HL-60/S4 treated with phorbol 12-myristate 13-acetate at 8.2 ng/mL for 4 days and 3 days (cell line): Measurements from ENCODE around the gene MRPS18C.

Experiments used
- in situ Hi-C: fragments of 300-500 bp; cut with MboI; formaldehyde crosslinking; loops from 2 replicates; pipeline ENCODE4 v1.15.0; 2022; ENCODE audit warnings: low sequenced_read_pairs

The MRPS18C gene

DNA sequence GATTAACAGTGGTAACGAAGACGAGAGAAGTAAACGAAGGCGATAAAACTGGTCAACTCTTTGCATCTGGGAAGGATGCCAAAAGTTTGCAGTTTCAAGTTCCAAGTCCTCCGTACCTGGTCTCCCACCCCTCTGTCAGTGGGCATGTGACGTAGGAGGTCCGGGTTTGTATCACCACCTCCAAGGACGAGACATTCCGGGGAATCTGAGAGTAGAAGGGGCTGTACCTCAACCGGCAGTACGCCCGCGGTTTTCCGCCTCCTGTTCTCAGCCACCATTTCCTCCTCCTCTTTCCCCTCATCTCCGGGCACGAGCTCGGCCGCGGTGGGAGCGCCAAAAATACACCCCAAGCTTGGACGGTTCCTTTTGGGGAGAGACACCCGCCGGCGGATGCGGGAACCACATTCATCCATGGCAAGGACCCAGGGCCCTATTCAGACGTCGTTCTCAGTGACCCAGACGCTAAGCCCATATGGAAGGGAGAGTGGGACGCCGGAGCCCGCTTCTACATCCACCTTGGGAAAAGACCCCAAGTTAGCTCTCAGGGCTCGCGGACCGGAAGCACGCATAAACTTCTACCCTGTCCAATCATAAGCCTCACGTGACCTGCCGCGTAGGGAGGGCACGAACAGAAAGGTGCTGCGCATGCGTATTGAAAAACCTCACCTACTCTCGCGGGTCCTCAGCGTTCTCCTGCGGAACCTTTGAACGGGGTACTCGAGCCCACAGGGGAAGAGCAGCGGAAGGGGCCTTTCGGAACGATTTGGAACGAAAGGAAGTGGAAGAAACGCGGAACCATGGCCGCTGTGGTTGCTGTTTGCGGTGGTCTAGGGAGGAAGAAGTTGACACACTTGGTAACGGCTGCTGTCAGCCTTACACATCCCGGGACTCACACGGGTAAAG lies at the start of gene MRPS18C, which contains the start of gene HELQ:
Gene MRPS18C (plus strand): TSS at position 778 of the 903 bp plus-strand sequence. CDS start 20 bp downstream, at position 798.
Gene HELQ (minus strand): TSS at position 543 of the 903 bp plus-strand sequence. CDS start 130 bp downstream, at position 413.
- in situ Hi-C loops, result no loop called here

DNA sequence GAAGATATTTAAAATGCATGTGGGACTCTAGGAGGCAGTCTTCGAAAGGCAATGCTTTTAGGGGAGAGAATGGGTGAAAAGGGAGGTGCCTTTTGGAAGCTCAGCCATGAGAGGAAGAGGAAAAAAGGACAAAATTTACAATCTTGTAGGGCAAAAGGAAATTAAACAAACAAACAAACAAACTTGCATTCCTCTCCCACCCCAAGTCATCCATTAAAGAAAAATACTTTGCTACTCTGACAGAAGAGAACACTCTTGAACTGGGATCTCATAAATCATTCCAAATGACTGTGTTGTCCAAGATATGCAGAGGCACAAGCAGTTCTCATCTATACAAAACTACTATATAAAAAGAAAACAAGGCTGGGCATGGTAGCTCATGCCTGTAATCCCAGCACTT lies 47.0 kb upstream of the MRPS18C start:
- in situ Hi-C loops, result no loop called here

DNA sequence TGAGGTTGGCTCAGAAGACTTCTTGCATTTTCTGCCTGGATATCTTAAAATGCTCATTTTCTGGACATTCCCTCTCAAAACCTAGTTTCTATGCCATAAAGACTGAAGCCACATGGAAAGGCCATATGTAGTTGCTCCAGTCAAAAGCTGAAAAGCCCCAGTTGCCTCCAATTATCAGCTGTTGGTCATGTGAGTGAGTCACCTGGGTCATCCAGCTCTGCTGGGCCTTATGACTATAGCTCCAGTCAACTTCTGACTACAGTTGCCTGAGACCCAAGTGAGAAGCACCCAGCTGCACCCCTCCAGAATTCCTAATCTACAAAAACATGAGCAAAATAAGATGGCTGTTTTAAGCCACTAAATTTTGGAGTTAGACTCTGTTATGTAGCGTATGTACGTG lies 42.2 kb upstream of the MRPS18C start:
- in situ Hi-C loops, result no loop called here

DNA sequence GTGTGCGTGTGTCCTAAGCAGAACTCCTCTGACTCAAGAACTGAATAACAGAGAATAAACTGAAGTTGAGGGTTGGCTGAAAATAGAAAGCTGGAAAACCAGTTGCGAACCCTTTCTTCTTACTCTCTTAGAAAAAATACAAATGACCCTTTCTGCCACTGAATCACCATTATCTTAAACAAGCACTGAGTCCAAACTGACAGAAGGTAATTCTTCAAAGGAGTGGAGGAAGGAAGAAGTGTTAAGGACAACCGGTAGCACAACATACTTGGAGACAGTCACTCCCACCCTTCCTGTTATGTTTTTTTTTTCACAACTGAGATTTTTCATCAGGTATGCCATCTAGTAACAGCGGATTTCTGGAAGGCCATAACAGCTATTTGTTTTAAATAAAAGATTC lies 38.3 kb upstream of the MRPS18C start:
- in situ Hi-C loops, result no loop called here

DNA sequence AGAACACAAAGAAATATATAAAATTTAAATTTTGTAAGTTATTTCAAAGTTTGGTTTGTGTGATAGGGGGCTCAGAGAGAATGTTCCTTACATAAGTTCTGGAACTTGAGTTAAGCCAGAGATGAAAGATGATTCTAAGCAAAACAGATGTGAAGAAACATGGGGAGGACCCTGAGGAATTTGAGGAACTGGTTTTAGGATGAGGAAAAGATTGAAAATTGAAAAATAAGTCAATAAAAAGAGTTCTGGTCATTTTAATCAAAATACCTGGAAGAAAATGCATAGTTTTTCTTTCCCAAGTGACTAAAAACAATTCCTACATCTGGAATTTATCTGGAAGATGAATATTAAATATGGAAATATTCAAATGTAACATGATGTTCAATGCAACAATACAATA lies 37.6 kb upstream of the MRPS18C start:
- in situ Hi-C loops, result no loop called here

DNA sequence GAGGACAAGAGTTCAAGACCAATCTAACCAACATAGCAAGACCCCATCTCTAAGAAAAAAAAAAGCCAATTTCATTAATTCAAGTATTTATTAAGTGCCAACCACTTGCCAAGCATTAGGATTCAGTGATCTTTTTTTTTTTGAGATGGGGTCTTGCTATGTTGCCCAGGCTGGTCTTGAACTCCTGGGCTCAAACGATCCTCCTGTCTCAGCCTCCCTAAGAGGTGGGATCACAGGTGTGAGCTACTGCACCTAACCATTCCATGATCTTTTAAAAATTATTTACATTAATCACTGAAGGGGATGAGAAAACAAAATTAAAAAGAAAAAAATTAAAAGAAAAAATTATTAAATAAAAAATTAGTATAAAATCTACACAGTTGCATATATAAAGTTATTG lies 24.7 kb upstream of the MRPS18C start:
- in situ Hi-C loops, result no loop called here

DNA sequence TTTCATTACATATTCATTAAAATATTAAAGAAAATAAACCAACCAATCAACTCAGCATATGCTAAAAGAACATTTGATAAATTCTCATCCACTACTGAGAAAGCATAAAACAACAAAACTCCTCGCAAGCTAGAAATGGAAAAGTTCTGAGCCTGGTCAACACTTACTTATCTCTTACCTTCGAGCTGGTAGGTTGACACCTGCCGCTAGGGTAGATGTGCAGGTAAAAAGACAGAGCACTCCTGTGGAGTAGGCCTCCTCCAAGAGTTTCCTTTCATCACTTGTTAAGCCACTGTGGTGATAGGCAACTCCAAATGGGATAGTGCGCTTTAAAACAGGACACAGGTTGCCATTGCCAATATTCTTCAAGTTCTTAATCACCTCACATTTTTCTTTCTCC lies 19.2 kb upstream of the MRPS18C start:
- in situ Hi-C loops, result no loop called here

DNA sequence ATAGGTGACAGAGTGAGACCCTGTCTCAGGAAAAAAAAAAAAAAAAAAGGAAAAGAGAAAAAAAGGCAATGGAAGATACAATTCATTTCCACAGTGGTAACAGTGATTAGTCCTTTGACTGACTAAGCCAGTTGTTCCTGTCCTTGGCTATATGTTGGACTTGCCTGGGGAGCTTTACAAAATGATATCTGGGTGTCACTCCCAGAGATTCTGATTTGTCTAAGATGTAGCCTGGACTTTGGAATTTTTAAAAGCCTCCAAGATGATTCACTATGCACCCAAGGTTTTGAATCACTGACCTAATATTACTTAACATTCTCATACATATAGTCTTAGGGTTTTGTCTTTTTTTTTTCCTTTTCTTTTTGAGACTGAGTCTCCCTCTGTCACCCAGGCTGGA lies 17.1 kb upstream of the MRPS18C start:
- in situ Hi-C loops, result no loop called here

DNA sequence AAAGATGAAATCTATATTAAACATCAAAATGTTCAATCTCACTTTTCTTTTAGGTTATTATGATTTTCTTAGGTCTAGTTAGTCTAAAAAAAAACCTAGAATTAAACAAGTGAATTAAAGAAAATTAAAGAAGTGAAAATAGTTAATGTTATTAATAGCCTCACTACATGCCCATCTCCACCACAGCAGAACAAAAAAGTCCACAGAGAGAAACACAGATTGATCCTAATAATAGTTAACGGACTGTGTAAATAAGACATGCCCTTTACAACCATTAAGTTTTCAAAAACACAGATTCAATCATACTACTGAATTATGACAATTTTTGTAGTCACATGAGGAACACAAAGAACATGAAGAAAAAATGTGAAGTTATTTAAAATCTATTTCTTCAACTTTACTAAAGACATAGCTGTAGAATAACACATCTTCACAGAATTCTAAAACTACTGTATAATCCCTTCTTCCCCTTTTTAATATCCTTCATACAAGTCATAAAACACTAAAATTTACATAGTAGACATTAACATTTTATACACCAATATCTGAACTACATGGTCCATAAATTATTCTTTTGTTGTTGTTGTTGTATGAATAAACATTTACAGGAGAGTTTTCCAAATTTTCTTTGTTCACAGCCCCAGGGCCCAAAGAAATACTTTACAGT lies 15.6 kb upstream of the MRPS18C start:
- in situ Hi-C loops, result no loop called here

DNA sequence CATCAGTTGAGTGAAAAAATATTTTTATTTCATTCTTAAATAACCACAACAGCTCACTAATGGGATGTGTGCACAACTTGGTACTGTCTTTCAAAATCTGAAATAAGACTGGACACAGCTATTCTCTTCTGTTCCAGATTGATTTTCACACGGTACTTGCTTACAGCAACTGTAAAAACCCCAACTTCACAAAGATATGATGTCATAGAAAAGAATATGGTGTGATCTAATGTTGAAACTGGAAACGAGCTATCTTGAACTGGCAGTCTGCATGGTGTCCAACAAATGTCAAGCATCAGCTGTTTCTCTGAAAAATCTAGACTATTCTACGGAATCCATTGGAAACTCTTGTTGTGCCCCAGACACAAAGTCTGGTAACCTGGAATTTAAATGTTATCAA lies 15.0 kb upstream of the MRPS18C start:
- in situ Hi-C loops, result no loop called here

DNA sequence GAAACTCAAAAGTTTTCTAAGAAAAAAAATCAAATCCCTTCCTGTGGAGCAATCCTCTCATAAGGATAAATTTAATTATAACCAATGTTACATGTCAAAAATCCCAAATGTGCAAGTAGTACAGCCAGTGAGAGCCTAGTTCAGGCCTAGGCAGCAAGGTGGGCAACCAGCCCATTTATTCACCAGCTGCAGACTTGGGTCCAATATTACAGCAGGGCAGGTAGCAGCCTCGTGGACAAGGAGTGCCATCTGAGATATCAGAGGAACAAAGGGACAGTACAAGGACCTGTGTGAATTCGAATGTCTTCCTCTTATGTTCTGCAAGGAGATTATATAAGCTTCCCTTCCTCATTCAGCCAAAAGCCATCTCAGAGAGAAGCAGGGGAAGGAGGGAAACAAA lies 6.8 kb upstream of the MRPS18C start:
- in situ Hi-C loops, result no loop called here

DNA sequence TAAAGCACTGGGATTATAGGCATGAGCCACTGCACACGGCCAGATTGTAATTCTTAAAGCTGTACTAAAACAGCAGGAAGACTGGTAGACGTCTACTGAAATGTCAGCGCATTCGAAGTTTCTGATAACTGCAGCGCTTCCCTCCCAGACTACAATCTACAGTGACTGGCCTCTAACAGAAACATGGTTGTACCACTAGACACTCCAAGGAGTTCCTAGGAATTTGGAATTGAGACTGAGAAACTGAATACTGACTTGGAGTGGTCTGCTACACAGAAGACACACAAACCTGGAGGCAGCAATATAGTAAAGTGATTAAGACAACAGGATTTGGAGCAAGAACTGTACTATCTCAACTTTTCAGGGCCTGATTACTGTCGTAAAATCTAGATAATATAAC lies 1.2 kb upstream of the MRPS18C start:
- in situ Hi-C loops, result no loop called here

DNA sequence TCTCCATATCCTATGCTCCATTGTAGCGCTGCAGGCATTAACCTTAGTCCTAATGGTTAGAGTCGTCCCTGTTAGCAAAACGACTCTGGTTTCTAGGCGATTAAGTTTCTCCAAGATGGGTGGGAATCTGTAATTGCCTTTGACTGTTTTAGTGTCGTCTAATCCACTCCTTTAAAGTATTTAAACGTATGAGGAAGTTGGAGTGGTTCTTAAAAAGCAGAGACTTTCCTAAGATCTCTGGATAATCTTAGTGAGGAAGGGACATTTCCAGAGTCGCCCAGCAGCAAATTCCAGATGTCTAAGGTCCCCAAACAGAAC lies 285 bp downstream of the MRPS18C start:
- in situ Hi-C loops, result no loop called here

DNA sequence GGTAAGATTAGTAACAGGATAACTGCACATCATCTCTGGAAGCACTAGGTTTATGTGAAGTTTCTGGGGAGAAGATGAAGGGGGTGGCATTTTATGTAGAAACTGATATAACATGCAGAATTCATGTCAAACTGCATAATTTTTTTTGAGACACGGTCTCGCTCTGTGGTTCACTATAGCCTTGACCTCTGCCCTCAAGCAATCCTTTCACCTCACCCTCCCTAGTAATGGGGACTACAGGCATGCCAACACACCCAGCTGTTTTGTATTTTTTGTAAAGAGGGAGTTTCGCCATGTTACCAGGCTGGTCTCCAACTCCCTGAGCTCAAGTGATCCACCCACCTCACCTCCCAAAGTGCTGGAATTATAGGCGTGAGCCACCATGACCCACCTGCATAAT lies 17.6 kb downstream of the MRPS18C start:
- in situ Hi-C loops, result no loop called here

DNA sequence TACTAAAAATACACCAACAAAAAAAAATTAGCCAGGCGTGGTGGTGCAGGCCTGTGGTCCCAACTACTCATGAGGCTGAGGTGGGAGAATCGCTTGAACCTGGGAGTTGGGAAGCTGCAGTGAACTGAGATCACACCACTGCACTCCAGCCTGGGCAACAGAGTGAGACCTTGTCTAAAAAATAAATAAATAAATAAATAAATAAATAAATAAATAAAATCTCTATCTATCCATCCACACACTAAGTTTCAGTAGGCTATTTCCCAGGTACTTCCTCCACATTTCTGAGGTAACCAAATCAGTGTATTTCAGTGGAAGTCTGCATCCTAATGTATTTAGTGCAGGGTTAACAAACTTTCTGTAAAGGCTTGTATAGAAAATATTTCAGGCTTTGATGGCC lies 18.1 kb downstream of the MRPS18C start:
- in situ Hi-C loops, result no loop called here

DNA sequence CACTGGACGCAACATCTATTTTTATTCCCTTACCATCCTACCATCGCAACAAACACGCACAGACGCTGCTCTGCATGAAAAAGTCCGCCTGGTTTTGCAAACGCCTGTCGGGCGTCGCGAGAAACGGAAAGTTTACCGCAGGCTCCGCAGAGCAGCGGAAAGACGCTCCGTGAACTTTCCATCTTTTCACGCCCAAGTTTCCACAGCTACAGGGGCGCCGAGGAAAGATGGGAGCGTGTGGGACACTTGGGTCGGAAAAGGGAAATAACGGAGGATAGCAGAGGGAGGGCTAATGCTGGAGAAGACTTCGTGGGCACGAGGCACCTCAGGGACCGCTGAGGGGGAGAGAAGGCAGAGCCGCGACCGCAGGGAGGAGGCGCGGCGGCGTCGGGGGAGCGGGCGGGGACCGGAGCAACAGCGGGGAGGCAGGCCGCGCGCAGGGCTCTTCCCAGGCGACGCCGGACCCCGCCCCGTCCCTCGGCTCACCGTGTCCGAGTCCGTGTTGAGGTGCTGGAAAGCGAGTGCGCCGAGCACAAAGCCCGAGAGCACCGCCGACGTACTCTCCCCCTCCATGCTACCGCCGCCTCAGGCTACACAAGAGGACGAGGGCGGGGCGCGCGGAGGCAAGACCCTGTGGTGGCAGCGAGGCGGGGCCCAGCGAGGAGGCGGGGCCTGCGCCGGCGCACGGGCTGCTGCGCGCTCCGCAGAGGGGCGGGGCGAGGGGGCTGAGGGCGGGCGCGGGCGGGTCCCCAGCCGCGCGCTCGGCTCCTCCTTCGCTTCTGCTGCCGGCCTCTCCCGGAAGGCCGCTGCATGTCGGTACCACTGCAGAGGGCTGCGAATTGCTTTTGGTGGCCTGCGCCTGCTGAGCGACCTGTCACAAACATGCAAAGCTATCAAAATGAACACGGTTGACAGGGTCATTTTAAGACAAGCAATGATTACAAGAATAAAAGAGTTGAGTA lies 28.9 kb downstream of the MRPS18C start, which contains the start of gene ABRAXAS1:
Gene ABRAXAS1 (minus strand): TSS at position 601 of the 962 bp plus-strand sequence. CDS start 28 bp downstream, at position 573.
- in situ Hi-C loops, result no loop called here

DNA sequence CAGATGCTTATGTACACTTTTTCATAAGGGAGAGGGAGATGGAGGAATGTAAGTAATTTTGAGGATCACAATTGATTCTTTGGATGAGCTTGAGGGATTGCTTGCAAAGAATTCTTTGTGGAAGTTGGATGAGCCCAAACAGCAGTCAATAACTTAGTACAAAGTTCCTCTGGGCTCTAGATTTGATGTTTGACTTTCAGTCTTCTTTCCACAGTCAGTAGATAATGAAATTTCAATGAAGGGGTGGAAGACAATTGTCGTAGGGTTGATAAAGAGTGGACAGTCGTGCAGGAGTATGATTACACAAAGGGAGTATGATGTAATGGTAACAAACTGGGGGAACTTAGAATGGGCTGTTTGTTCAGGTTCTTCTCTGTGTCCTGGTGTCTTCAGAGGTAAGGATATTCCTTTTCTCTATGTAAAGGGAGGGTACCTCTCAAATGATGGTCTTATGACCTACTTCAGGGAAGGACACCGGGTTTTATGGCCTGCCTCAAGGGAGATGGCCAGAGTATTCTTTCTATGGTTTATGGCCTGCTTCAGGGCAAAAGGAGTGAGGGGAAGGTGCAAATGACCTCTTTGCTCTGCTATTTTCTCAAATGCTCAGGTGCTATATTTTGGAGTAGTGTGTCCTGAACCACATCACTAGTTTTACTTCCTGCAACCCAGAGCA lies 30.7 kb downstream of the MRPS18C start:
- in situ Hi-C loops, result no loop called here

DNA sequence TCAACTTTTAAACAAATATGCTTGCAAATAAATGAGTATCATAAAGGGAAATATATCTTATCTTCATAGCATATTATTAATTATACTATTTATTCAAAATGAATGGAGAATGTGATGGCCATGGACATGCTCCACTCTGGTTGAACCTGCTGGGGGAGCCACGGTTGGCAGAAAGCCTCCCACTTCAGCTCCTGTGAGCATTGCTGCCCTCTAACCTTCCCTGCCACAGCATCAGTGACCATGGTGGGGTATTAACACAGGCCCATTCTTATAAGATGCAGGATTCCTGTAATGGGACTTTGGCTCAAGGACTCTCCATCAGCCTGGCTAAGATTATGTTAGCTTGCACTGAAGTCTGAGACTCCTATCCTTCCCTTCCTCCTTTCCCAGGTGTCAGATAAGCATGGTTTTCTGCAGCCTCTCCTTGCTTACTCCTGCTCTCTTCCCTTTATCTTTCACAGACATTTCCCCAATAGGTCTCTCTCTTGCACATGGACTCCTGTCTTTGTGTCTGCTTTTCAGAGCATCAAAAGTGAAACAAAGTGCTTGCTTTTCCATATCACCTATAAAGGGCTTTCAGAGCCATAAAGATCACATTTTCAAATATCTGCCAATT lies 34.0 kb downstream of the MRPS18C start:
- in situ Hi-C loops, result no loop called here

DNA sequence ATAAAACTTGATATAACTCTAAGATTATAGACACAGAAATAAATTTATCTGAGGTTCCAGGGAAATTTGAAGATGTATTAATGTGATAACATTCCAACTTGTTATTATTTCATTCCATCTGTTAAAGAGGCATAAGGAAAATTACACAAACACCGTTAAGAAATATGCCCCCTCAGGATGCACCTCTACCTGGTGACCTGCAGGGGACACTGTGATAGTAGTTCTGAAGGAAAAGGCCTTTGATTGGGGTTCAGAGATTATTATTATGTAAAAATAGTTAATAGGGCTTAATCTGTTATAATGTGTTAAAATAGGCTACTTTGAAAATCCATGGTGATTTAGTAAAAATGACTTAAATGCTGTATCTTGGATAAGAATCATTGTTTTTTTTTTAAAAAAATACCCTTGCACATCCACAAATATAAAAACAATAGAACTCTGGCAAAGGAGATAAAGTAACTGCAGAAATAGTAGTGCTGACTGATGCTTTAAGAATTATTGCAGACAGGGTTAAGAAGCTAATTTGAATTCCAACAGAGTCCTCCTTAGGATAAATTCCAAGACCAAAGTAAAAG lies 35.1 kb downstream of the MRPS18C start:
- in situ Hi-C loops, result no loop called here
